ENCODE measurements around the gene VANGL2.

VANGL2 gene

GRCh38 chr1:160438935-160439334 is 38.6 kb downstream of the VANGL2 start:
- H3K36me3 ChIP-seq (ENCODE audit: insufficient read depth, low read length): no peaks in the 10 kb centered on the region
- H3K9me2 ChIP-seq (ENCODE audit: low read depth, low read length): no peaks in the 10 kb centered on the region
- peak overlapping the region; percentile 60 for H3K27ac ChIP-seq (ENCODE audit: low read depth, low read length, poor library complexity, severe bottlenecking)
- no peaks in the 10 kb centered on the region for H3K9me3 ChIP-seq (ENCODE audit: low read length)
- TF ChIP-seq EZH2 (IDR thresholded peaks at IDR 0.05; ENCODE audit: borderline replicate concordance, low read length): no peak
- TF ChIP-seq CTCF (IDR thresholded peaks at IDR 0.05; ENCODE audit: low read length): no peak
- H3K79me2 ChIP-seq (ENCODE audit: insufficient read depth, low read length): no peaks in the 10 kb centered on the region
- H3K27me3 ChIP-seq (ENCODE audit: insufficient read depth, low read length): no peaks in the 10 kb centered on the region
- peak overlapping the region; percentile 46; the same call in 1 of the 2 replicates for H3K9ac ChIP-seq (ENCODE audit: low read length)
- H4K20me1 ChIP-seq (ENCODE audit: insufficient read depth, low read length): no peaks in the 10 kb centered on the region
- peaks cover 36% of the 10 kb centered on the region for H3K4me1 ChIP-seq (ENCODE audit: insufficient read depth, low read length, severe bottlenecking)
- peaks cover 4% of the 10 kb centered on the region; the same call in 1 of the 2 replicates for H3F3A ChIP-seq (ENCODE audit: insufficient read depth, low read length)
- H3K4me3 ChIP-seq (ENCODE audit: low read depth, low read length, poor library complexity, severe bottlenecking): no peak overlapping the region
- H3K4me2 ChIP-seq (ENCODE audit: low read length): peak overlapping the region; percentile 59; the same call in 1 of the 2 replicates
- H2AFZ ChIP-seq (ENCODE audit: low read length): peak overlapping the region; percentile 8

- Histone ChIP-seq H3K9me2 (ENCODE audit: low read depth, low read length) (no peaks in the 10 kb centered on the region), H3K79me2 (ENCODE audit: insufficient read depth, low read length) (no peaks in the 10 kb centered on the region), H3K9me3 (ENCODE audit: low read length) (no peaks in the 10 kb centered on the region), H3K27ac (ENCODE audit: low read depth, low read length, poor library complexity, severe bottlenecking) (no peak overlapping the region), H4K20me1 (ENCODE audit: insufficient read depth, low read length) (no peaks in the 10 kb centered on the region), H3F3A (ENCODE audit: insufficient read depth, low read length) (peaks cover 4% of the 10 kb centered on the region; the same call in 1 of the 2 replicates), H3K4me3 (ENCODE audit: low read depth, low read length, poor library complexity, severe bottlenecking) (no peak overlapping the region), H3K27me3 (ENCODE audit: insufficient read depth, low read length) (no peaks in the 10 kb centered on the region), H3K4me2 (ENCODE audit: low read length) (no peak overlapping the region), H3K36me3 (ENCODE audit: insufficient read depth, low read length) (no peaks in the 10 kb centered on the region), H2AFZ (ENCODE audit: low read length) (no peak overlapping the region), H3K9ac (ENCODE audit: low read length) (no peak overlapping the region), H3K4me1 (ENCODE audit: insufficient read depth, low read length, severe bottlenecking) (peaks cover 44% of the 10 kb centered on the region)
- TF ChIP-seq EZH2 (IDR thresholded peaks at IDR 0.05; ENCODE audit: borderline replicate concordance, low read length): no peak
- no peak for TF ChIP-seq CTCF (IDR thresholded peaks at IDR 0.05; ENCODE audit: low read length)
Observed at GRCh38 chr1:160439718-160440117, 39.4 kb downstream of the VANGL2 start.

- peak overlapping the region; percentile 44; the same call in 1 of the 2 replicates for H2AFZ ChIP-seq (ENCODE audit: low read length)
- H3K36me3 ChIP-seq (ENCODE audit: insufficient read depth, low read length): no peaks in the 10 kb centered on the region
- peaks cover 6% of the 10 kb centered on the region; the same call in 1 of the 2 replicates for H3F3A ChIP-seq (ENCODE audit: insufficient read depth, low read length)
- no peaks in the 10 kb centered on the region; the same call in 1 of the 2 replicates for H3K79me2 ChIP-seq (ENCODE audit: insufficient read depth, low read length)
- H4K20me1 ChIP-seq (ENCODE audit: insufficient read depth, low read length): no peaks in the 10 kb centered on the region
- H3K9me2 ChIP-seq (ENCODE audit: low read depth, low read length): no peaks in the 10 kb centered on the region
- H3K9ac ChIP-seq (ENCODE audit: low read length): peak overlapping the region; percentile 65
- H3K4me1 ChIP-seq (ENCODE audit: insufficient read depth, low read length, severe bottlenecking): peaks cover 59% of the 10 kb centered on the region
- no peaks in the 10 kb centered on the region for H3K9me3 ChIP-seq (ENCODE audit: low read length)
- peak overlapping the region; percentile 70 for H3K4me2 ChIP-seq (ENCODE audit: low read length)
- H3K27me3 ChIP-seq (ENCODE audit: insufficient read depth, low read length): no peaks in the 10 kb centered on the region
- TF ChIP-seq EZH2 (IDR thresholded peaks at IDR 0.05; ENCODE audit: borderline replicate concordance, low read length) (no peak), CTCF (IDR thresholded peaks at IDR 0.05; ENCODE audit: low read length) (no peak)
- peak overlapping the region; percentile 43 for H3K4me3 ChIP-seq (ENCODE audit: low read depth, low read length, poor library complexity, severe bottlenecking)
- peak overlapping the region; percentile 92 for H3K27ac ChIP-seq (ENCODE audit: low read depth, low read length, poor library complexity, severe bottlenecking)
Observed at GRCh38 chr1:160446945-160447600, 46.7 kb downstream of the VANGL2 start.

Data from OCI-LY1 (cell line).